ENCODE results near the gene KIAA0232.

Gene KIAA0232

DNA sequence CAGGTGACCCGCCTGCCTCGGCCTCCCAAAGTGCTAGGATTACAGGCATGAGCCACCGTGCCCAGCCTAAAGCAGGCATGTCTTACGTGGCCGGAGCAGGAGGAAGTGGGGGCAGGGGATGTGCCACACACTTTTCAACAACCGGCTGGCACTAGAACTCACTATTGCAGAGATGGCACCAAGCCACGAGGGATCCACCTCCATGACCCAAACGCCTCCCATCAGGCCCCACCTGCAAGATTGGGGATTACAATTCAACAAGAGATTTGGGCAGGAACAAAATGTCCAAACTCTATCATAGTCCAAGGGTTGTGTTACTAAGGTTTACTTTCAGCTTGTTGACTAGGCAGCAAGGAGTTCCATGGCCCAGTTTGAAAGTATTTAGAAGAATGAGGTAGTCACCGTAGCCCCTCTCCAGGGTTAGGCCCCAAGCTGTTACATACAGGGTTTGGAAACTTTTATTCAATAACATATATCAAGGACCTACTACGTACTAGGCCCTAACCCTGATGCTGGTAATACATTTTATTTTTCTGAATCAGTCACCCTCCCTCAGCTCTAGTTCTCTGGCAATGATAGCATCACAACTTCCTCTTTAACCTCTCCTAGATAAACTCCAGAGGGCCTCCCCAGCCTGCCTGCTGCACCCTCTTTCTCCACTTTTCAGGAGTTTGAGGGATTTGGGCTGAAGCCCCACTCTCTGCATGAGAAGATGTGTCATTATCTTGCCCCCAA lies 109.1 kb downstream of the KIAA0232 start:
- peak; percentile 20 for DNase-seq (ENCODE audit: extremely low spot score)
- TF ChIP-seq, protein P1, sequence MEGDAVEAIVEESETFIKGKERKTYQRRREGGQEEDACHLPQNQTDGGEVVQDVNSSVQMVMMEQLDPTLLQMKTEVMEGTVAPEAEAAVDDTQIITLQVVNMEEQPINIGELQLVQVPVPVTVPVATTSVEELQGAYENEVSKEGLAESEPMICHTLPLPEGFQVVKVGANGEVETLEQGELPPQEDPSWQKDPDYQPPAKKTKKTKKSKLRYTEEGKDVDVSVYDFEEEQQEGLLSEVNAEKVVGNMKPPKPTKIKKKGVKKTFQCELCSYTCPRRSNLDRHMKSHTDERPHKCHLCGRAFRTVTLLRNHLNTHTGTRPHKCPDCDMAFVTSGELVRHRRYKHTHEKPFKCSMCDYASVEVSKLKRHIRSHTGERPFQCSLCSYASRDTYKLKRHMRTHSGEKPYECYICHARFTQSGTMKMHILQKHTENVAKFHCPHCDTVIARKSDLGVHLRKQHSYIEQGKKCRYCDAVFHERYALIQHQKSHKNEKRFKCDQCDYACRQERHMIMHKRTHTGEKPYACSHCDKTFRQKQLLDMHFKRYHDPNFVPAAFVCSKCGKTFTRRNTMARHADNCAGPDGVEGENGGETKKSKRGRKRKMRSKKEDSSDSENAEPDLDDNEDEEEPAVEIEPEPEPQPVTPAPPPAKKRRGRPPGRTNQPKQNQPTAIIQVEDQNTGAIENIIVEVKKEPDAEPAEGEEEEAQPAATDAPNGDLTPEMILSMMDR (IDR thresholded peaks at IDR 0.05; ENCODE audit: control extremely low read depth, extremely low read depth, low read depth, missing control alignments): no peak
- ChIA-PET POLR2A (no interaction called here), CTCF (interaction anchor here (1.1 to 1.4 kb wide), 2 partner anchors 18 kb away, joined by 3 to 5 read pairs; partner anchors contain the start of gene TBC1D14)

DNA sequence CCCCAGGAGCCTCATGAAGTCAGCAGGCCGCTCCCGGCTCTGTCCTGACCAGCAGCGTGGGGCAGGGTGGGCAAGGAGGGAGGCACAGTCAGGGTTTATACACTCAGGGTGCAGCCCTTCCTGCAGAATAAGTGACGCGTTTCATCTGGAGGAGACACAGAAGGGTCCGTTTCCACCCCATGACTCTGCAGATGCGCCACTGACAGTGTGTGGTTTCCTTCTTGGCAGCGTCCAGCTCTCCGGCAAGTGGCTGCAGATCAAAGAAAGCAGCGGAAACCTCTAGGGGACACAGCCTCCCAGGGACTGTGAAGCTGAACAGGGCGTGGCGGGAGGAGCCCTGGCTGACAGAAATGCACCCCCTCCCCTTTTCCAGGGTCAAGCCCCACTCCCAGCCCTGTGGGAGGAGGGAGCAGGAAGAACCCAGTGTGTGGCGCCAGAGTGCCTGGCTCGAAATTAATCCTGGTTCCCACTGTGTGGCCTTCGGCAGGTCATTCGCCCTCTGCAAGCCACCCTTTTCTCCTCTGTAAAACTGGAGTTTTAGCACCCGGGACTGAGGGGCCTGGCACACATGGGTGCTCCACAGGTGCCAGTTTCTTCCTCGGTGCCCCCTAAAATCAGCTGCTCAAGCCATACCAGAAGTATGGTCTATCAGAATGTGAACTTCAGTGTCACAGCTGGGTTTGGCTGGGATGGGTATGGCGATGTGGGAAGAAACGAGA lies 109.8 kb downstream of the KIAA0232 start:
- TF ChIP-seq, protein P1 (IDR thresholded peaks at IDR 0.05; ENCODE audit: control extremely low read depth, extremely low read depth, low read depth, missing control alignments): peak; percentile 13
- DNase-seq (ENCODE audit: extremely low spot score): peak; percentile 38
- ChIA-PET POLR2A (no interaction called here), CTCF (interaction anchor here (0.6 to 1.4 kb wide), 6 partner anchors 8 to 173 kb away, joined by 3 to 5 read pairs (median 4); partner anchors contain the start of gene TBC1D14)

DNA sequence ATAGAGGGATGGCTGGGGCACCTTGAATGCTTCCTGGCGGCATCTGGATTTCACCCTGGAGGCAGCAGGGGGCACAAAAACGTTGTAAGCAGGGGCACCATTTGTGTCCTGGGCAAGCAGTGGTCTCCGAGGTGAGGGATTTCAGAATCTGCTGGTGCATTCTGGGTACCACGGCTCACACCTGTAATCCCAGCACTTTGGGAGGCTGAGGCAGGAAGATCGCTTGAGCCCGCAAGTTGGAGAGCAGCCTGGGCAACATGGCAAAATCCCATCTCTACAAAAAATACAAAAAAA lies 110.3 kb downstream of the KIAA0232 start:
- DNase-seq (ENCODE audit: extremely low spot score): no peak
- TF ChIP-seq, protein P1 (IDR thresholded peaks at IDR 0.05; ENCODE audit: control extremely low read depth, extremely low read depth, low read depth, missing control alignments): no peak
- POLR2A ChIA-PET: no interaction called here
- CTCF ChIA-PET: interaction anchor here (0.6 to 2.3 kb wide), 8 partner anchors 9 to 173 kb away, joined by 3 to 8 read pairs (median 4); partner anchors contain the start of gene TBC1D14

DNA sequence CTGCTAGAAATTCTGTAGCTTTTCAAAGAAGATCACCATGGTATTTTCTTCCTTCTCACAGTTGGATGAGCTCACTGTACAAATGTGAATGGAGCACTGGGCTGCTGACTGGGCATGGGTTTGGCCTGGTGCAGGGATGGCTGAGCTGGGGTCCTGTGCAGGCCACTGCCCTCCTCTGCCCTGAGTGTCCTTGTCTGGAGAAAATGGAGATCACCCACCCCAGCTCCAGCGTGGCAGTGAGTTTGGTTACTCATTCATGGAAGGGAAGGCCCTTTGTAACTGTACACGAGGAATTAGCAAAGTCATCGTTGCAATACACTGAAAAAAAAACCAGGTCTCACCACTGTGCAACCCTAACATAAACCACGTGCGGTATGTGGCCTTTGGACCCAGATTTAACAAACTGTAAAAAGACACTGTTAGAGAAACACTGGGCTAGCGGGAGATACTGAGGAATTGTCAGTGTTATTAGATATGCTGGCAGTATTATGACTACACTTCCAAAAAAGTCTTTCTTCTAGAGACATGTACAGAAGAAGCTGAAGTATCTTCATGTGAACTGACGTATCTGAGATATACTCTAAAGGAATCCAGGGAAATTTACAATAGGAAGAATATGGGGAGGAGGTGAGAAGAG lies 111.0 kb downstream of the KIAA0232 start:
- ChIA-PET CTCF (interaction anchor here (0.9 to 2.3 kb wide), 6 partner anchors 10 to 91 kb away, joined by 3 to 8 read pairs (median 4); no protein-coding TSS in a partner anchor), POLR2A (interaction anchor here (0.7 kb wide), 1 partner anchor 175 kb away, joined by 3 read pairs; the partner anchor contains the start of gene GRPEL1)
- no peak for DNase-seq (ENCODE audit: extremely low spot score)
- TF ChIP-seq, protein P1 (IDR thresholded peaks at IDR 0.05; ENCODE audit: control extremely low read depth, extremely low read depth, low read depth, missing control alignments): no peak

DNA sequence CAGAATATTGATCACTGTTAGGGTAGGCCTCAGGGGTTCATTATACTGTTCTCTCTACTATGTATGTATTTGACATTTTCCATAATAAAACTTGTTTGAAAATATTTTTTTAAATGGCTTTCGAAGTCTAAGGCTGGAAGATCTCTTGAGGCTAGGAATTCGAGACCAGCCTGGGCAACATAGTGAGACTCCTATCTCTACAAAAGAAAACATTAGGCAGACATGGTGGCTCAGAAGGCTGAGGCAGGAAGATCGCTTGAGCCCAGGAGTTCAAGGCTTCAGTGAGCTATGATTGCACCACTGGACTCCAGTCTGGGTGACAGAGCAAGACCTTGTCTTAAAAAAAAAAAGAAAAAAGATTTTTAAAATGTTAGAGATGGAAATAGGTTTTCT lies 111.6 kb downstream of the KIAA0232 start:
- POLR2A ChIA-PET: no interaction called here

More for the DNA sequence above, 111.6 kb downstream of the KIAA0232 start:
- TF ChIP-seq, protein P1 (IDR thresholded peaks at IDR 0.05; ENCODE audit: control extremely low read depth, extremely low read depth, low read depth, missing control alignments): no peak
- DNase-seq (ENCODE audit: extremely low spot score): no peak
- CTCF ChIA-PET: interaction anchor here (1.3 to 2.3 kb wide), 3 partner anchors 10 to 24 kb away, joined by 3 to 8 read pairs (median 3); no protein-coding TSS in a partner anchor

Measured in GM10248 (cell line).